ENCODE data around the gene NTRK2.
"Not testable (repeated sequence)": the region's sequence is repeated elsewhere in the genome, so short reads cannot be mapped to it uniquely, and the experiment has no call there.

Gene NTRK2

DNA sequence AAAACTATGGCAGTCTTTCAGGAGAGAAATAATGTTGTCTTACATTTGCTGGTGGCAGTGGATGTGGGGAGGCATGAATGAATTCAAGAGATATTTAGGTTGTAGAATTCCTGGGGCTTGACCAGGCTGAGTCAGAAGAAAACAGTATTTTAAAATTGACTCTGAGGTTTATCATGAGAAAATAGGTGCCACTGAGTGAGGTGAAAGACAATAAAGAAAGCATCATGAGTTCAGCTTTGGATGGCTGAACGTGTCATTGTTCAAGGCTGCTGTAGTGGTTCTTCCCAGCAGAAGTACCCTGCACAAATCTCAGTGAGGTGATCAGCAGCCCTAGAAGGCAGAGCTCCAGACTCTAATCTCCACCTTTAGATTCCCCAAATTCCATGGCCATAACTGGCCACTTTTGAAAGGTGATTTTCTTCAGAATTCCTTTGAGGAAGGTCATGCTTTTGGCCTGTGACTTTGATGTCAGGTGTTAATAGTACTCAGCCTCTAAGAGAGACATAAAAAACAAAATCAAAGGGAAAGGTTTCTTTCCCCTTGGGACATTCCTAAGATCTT, 395.4 kb downstream of the NTRK2 start:
- no peak for DNase-seq (ENCODE audit: low read depth in 2 of 2)

DNA sequence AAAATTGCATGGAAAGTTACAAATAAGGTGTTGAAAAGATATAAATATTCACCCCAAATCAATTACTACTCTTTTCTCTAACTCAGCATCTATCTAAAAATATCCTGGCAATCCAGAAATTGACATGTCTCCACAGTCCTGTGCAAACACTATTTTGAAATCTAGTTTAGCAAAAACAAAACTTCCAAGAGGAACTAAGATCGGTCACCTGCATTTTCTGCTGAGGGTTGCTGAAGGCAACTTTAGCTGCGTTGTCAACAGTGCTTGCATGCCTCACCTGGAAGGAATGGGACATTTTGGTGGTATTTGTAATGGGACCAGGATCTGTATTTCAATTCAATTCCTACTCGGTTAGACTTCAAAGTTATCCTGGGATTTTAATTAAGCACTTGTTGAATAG, 398.3 kb downstream of the NTRK2 start:
- DNase-seq (ENCODE audit: low read depth in 2 of 2): no peak

DNA sequence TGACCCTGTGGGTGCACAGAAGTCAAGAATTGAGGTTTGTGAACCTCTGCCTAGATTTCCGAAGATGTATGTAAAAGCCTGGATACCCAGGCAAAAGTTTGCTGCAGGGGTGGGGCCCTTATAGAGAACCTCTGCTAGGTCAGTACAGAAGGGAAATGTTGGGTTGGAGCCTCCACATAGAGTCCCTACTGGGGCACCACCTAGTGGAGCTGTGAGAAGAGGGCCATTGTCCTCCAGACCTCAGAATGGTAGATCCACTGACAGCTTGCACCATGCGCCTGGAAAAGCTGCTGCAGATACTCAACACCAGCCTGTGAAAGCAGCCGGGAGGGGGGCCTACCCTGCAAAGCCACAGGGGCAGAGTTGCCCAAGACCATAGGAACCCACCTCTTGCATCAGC, 399.9 kb downstream of the NTRK2 start:
- DNase-seq (ENCODE audit: low read depth in 2 of 2): not testable (repeated sequence)
